ENCODE measurements around the gene GSTA2.
A peak's percentile ranks its signal among the peaks of the same experiment; 100 is the strongest.

The GSTA2 gene

GRCh38 chr6:52734072-52734471 is 29.2 kb downstream of the GSTA2 start:
- Histone ChIP-seq H3K36me3 (ENCODE audit: control insufficient read depth in 2 of 2, insufficient read depth in 1 of 2, low read length in 2 of 2) (no peaks in the 10 kb centered on the region), H3K27ac (ENCODE audit: extremely low read depth, low read depth, low read length) (no peak overlapping the region), H3K4me3 (ENCODE audit: low read depth, low read length) (no peak overlapping the region), H3K9me3 (ENCODE audit: control insufficient read depth, insufficient read depth, low read depth, low read length) (no peaks in the 10 kb centered on the region), H3K4me1 (ENCODE audit: control insufficient read depth, insufficient read depth, low read length) (no peaks in the 10 kb centered on the region)
- TF ChIP-seq GLIS2 (tag by site-specific recombination; IDR thresholded peaks at IDR 0.05) (no peak), ZNF140 (tag by site-specific recombination; IDR thresholded peaks at IDR 0.05) (no peak), ZSCAN23 (tag by site-specific recombination; IDR thresholded peaks at IDR 0.05) (no peak), ZSCAN16 (tag by site-specific recombination; IDR thresholded peaks at IDR 0.05) (no peak), ZNF48 (tag by site-specific recombination; IDR thresholded peaks at IDR 0.05) (no peak), ZNF785 (tag by site-specific recombination; IDR thresholded peaks at IDR 0.05) (no peak), ZBTB8A (tag by site-specific recombination; IDR thresholded peaks at IDR 0.05) (no peak), BCL11A (tag by site-specific recombination; IDR thresholded peaks at IDR 0.05; ENCODE audit: low read depth) (no peak), ZNF132 (tag by site-specific recombination; IDR thresholded peaks at IDR 0.05; ENCODE audit: borderline replicate concordance) (no peak), KLF7 (tag by site-specific recombination; IDR thresholded peaks at IDR 0.05; ENCODE audit: borderline replicate concordance) (no peak), ZNF223 (tag by site-specific recombination; IDR thresholded peaks at IDR 0.05) (no peak), ZSCAN5A (tag by site-specific recombination; IDR thresholded peaks at IDR 0.05) (no peak)
- CTCF ChIA-PET: interaction anchor here (1.1 to 1.2 kb wide), 2 partner anchors 9 to 12 kb away, joined by 3 to 4 read pairs; no protein-coding TSS in a partner anchor
- POLR2A ChIA-PET: no interaction called here

- ChIA-PET POLR2A (no interaction called here), CTCF (interaction anchor here (0.6 to 1.3 kb wide), 3 partner anchors 8 to 38 kb away, joined by 3 to 10 read pairs (median 3); no protein-coding TSS in a partner anchor)
- no peaks in the 10 kb centered on the region for H3K36me3 ChIP-seq (ENCODE audit: control insufficient read depth in 2 of 2, insufficient read depth in 1 of 2, low read length in 2 of 2)
These were observed 30.1 kb downstream of the GSTA2 start for GRCh38 chr6:52733172-52733571.

GRCh38 chr6:52731719-52732118 is 31.6 kb downstream of the GSTA2 start:
- Histone ChIP-seq H3K27ac (ENCODE audit: extremely low read depth, low read depth, low read length) (no peak overlapping the region), H3K36me3 (ENCODE audit: control insufficient read depth in 2 of 2, insufficient read depth in 1 of 2, low read length in 2 of 2) (no peaks in the 10 kb centered on the region), H3K4me1 (ENCODE audit: control insufficient read depth, insufficient read depth, low read length) (peaks cover 4% of the 10 kb centered on the region; the same call in 1 of the 2 replicates), H3K9me3 (ENCODE audit: control insufficient read depth, insufficient read depth, low read depth, low read length) (no peaks in the 10 kb centered on the region), H3K4me3 (ENCODE audit: low read depth, low read length) (no peak overlapping the region)
- TF ChIP-seq ZFHX2 (tag by site-specific recombination; conservative IDR thresholded peaks at IDR 0.05) (0 out of 2 replicates have a peak, but pooled peaks have one; percentile 11), ZNF324 (tag by site-specific recombination; IDR thresholded peaks at IDR 0.05) (no peak)
- ChIA-PET CTCF (no interaction called here), POLR2A (no interaction called here)

More at GRCh38 chr6:52733172-52733571, 30.1 kb downstream of the GSTA2 start:
- no peak for TF ChIP-seq ZNF138 (tag by site-specific recombination; IDR thresholded peaks at IDR 0.05; ENCODE audit: borderline replicate concordance)
- no peak for TF ChIP-seq ZBTB7A (tag by site-specific recombination; IDR thresholded peaks at IDR 0.05; ENCODE audit: low read depth)
- Histone ChIP-seq H3K4me3 (ENCODE audit: low read depth, low read length) (no peak overlapping the region), H3K9me3 (ENCODE audit: control insufficient read depth, insufficient read depth, low read depth, low read length) (no peaks in the 10 kb centered on the region), H3K4me1 (ENCODE audit: control insufficient read depth, insufficient read depth, low read length) (peaks cover 4% of the 10 kb centered on the region; the same call in 1 of the 2 replicates), H3K27ac (ENCODE audit: extremely low read depth, low read depth, low read length) (no peak overlapping the region)

GRCh38 chr6:52729576-52729975 is 33.7 kb downstream of the GSTA2 start:
- Histone ChIP-seq H3K4me1 (ENCODE audit: control insufficient read depth, insufficient read depth, low read length) (peaks cover 4% of the 10 kb centered on the region; the same call in 1 of the 2 replicates), H3K4me3 (ENCODE audit: low read depth, low read length) (no peak overlapping the region), H3K27ac (ENCODE audit: extremely low read depth, low read depth, low read length) (no peak overlapping the region), H3K36me3 (ENCODE audit: control insufficient read depth in 2 of 2, insufficient read depth in 1 of 2, low read length in 2 of 2) (no peaks in the 10 kb centered on the region), H3K9me3 (ENCODE audit: control insufficient read depth, insufficient read depth, low read depth, low read length) (no peaks in the 10 kb centered on the region)
- TF ChIP-seq INSM2 (tag by site-specific recombination; IDR thresholded peaks at IDR 0.05): no peak
- POLR2A ChIA-PET: no interaction called here
- CTCF ChIA-PET: interaction anchor here (0.8 kb wide), 1 partner anchor 10 kb away, joined by 3 read pairs; no protein-coding TSS in a partner anchor
